ENCODE data around the gene YIPF7. TPM values are rescaled to one million over a fixed set of nuclear protein-coding genes. Genes with fewer than 3 reads are reported as not detected.

The YIPF7 gene
- total RNA-seq, 1 donor from 2014 or later: not detected

DNA sequence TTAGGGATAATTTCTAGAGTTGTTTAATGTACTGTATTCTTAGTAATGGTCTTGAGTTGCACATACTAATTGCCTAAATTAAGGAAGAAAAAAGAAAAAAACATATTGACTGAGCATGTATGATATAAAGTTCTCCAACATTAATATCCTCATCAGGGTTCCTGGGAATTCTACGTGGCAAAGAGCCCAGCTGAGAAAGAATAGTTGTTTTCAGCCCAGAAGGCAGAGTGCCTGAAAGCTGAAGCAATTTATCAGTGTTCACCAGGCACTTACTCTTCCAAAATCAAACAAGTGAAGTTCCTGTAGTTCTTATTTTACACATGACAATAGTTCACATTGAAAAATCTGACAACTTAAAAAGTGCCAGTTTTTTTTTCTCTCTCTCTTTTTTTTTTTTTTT is 27.7 kb downstream of the YIPF7 start:
- no peak for DNase-seq (ENCODE audit: low read depth)

GRCh38 chr4:44616621-44617020 is 34.8 kb downstream of the YIPF7 start:
- DNase-seq (ENCODE audit: low read depth): no peak

GRCh38 chr4:44583393-44583792 is 68.0 kb downstream of the YIPF7 start:
- no peak for DNase-seq (ENCODE audit: low read depth)

DNA sequence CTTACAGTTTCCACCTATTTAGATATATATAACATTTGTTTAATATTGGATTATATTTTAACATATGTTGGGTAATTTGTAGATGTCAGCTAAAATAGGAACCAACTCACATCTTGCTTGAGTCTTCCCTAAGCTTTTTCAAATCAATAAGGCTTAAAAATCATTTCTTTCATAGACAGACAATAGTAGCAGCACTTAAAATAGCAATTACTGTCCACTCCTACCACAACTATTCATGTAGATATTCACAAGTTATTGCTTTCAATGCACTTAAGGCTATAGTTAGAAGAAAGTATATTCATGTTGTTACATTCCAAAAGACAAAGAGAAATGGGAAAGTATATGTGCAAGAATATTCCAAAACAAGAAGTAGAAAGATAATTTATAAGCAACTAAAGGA is 71.2 kb downstream of the YIPF7 start:
- no peak for DNase-seq (ENCODE audit: low read depth)

DNA sequence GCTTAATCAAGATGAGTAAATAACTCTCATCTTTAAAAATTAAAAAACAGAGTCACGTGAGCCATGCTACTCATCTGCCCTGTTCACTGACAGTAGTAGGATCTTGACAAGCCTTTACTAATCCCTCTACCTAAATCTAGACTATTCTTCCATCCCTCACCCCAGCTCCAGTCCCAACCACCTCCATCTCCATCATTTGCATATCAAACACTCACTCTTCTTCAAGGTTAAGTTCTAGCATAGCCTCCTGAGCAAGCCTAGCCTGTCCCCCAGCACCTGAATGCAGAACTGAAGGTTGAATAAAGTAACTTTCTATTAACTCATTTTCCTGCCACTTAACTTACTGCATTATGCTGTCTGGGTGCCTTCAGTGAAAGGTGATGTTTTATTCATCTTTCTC is 72.5 kb downstream of the YIPF7 start:
- no peak for DNase-seq (ENCODE audit: low read depth)

Other genes with a start within 250 kb of the YIPF7 start
- not detected in 2 replicates for gene KCTD8, start 202.8 kb downstream of the YIPF7 start, total RNA-seq
- gene GUF1, start 26.8 kb upstream of the YIPF7 start, total RNA-seq: 15.1 and 21.7 TPM in 2 replicates
- 13.1 and 20.1 TPM in 2 replicates for gene GNPDA2, start 74.9 kb upstream of the YIPF7 start, total RNA-seq